Raji (cell line): ENCODE results near the gene KPNA2.

ENCODE experiments used
- POLR2A ChIP-seq: IDR thresholded peaks from 2 replicates; pipeline ENCODE4 v1.6.1; 2011; ENCODE audit warnings: low read depth, low read length, control low read depth; ENCODE audit not compliant: insufficient read depth

Gene KPNA2

GRCh38 chr17:68053231-68054013, 17.9 kb downstream of the KPNA2 start:
- no peak for TF ChIP-seq POLR2A

DNA sequence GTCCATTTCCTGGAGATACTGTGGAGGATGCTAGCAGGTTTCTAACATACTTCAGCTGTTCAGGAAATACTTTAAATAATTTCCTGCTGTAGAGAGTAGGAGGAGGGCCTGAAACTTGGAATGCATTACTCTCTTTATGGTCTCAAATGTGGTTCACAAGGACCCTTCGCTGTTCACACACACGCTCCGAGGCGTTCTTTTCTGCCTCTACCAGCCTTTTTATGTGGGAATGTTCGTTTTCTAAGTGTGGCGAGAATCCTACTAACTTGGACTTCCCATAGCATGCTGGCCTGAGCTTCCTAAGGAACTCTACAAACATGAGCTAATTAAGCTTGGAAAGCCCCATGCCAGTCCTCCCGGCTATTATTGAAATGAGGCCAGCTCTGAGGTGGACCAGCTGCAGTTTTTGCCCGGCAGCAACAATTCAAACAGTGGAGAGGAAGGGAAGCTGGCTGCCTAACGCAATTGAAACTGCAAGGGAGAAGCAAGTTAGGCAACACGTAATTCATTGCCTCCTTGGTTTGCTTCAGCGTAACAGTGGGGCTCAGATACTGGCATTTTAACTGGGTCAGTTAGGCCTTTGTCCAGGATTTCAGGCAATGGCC, 18.9 kb downstream of the KPNA2 start:
- no peak for TF ChIP-seq POLR2A

DNA sequence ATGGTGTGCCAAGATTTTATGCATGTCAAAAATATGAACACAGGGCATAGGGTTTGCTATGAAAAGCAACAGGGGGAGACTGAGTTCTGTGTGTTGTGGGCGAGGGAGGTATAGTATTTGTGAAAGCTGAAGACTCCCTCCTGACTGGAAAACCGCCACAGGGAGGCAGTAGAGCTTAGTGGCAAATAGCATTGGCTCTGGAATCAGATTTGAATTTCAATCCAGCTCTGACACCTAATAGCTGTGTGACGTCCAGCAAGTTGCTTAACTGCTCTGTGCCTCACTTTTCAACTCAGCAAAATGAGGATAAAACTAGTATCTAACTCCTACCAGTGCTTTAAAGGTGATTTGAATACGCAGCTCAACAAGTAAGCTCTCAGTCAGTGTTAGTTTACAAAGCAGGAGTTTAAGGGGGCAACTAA, 22.0 kb downstream of the KPNA2 start:
- TF ChIP-seq POLR2A = no peak

DNA sequence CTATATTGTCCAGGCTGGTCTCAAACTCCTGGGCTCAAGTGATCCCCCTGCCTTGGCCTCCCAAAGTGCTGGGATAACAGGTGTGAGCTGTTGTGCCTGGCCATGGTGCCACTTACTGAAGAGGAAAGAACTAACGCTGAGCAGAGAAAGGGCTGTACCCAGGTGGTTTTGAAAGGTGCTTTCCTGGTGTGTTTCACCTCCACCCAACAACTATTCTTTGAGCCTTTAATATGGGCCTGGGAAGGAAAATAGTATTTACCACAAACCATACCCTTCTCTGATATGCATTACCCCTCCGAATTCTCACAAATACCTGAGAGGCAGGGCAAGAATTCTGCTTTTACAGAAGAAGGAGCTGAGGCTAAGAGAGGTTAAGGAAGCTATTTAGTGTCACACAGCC, 24.8 kb downstream of the KPNA2 start:
- no peak for TF ChIP-seq POLR2A

DNA sequence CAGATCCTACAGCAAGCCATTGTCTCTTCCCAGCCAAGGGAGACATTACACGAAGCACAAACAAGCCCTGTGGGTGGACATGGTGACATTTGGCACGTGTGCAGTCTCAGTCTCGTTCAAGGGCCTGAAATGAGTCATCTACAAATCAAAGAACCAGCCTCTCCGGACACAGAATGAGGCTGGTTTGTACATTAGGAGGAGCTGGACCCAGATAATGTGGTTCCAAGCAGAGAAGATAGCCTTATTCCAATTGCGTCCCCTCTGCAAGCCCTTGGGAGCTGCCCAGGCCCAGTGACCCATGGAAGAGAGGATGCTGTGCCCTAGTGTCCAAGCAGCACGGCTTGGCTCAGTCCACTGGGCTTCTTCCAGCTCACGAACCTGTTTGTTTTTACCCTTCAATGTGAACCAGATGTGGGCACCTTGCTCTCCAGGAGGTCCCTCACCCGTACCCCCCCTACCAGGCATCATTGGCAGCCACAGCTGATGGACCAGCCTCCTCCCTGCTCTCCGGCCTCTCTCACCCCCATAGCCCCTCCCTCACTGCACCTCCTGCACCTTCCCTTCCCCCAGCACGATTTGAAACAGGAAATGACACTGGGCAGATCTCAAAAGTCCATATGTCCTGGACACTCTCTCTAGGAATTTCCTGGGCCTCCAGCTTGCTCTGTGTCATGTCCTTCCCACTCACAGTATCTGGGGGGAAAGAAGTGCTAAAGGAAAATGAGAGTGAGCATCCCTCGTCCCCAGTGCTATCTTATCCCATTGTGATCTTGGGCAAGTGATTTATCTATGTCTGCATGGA, 26.2 kb downstream of the KPNA2 start:
- no peak for TF ChIP-seq POLR2A

DNA sequence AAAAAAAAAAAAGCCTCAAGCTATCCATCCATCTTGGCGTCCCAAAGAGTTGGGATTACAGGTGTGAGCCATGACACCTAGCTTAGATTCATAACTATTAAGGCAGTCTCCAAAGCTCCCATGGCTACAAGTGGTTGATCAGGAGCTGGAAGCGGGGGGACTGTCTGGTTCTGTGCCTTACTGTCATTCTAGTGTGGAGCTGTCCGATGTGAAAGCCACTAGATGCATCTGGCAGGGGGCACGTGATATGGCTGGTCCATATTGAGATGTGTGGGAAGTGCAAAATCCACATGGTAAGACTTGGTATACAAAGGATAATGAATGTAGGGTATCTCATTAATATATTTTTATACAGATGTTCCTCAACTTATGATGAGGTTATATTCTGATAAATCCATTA, 38.7 kb downstream of the KPNA2 start:
- no peak for TF ChIP-seq POLR2A

DNA sequence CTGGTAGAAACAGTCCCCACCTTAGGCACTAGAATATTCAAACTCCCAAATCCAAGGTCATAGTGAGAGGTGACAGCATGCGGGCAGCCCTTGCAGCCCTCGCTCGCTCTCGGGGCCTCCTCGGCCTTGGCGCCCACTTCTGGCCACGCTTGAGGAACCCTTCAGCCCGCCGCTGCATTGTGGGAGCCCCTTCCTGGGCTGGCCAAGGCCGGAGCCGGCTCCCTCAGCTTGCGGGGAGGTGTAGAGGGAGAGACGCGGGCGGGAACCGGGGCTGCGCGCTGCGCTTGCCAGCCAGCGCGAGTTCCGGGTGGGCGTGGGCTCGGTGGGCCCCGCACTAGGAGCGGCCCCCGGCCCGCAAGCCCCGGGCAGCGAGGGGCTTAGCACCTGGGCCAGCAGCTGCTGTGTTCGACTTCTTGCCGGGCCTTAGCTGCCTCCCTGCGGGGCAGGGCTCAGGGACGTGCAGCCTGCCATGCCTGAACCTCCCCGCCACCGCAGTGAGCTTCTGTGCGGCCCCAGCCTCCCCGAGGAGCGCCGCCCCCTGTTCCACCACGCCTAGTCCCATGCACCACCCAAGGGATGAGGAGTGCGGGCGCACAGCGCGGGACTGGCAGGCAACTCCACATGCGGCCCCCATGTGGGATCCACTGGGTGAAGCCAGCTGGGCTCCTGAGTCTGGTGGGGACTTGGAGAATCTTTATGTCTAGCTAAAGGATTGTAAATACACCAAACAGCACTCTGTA, 45.0 kb downstream of the KPNA2 start:
- no peak for TF ChIP-seq POLR2A

DNA sequence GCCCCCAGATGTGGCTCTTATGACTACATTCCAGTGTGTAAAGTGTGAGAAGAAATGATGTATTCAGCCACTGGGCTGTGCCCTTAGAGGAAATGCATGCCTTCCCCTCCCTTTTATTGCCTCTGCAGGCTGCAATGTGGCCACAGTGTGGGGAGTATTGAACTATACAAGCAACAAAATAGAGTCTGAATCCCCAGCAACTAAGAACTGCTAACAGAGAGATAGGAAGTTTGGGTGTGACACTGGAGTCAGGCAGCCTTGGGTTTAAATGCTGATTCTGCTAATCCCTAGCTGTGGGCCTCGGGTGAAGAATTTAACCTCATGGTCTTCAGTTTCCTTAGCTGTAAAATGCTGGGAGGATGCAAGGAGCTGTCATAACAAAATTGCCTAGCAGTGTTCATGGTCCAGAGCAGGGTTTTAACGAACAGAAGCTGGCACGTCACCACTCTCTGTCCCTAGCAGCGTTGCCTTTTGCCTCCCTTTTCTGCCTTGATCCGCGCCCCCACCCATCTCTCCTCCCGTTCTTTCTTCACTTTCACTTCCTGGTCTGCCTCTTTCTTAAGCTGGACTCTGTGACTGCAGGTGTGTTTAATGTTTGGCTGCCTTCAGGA, 50.3 kb downstream of the KPNA2 start:
- TF ChIP-seq POLR2A = peak; percentile 34; the same call in 1 of the 2 replicates

DNA sequence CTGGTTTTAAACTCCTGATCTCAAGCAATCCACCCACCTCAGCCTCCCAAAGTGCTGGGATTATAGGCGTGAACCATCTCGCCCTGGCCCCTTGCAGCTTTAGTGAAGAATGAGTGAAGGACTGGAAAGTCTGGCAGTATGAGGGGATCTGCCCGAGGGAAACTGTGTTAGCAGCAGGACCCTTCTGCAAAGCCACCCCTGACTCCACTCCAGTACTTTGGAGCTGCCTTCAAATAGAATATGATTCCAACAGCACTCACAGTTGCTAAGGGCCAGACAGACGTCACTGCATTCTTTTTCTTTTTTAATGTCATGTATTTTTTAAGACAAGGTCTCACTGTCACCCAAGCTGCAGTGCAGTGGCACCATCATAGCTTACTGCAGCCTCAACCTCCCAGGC, 52.3 kb downstream of the KPNA2 start:
- TF ChIP-seq POLR2A = no peak

- no peak for TF ChIP-seq POLR2A
Measured at GRCh38 chr17:68089881-68090280, 54.3 kb downstream of the KPNA2 start.

DNA sequence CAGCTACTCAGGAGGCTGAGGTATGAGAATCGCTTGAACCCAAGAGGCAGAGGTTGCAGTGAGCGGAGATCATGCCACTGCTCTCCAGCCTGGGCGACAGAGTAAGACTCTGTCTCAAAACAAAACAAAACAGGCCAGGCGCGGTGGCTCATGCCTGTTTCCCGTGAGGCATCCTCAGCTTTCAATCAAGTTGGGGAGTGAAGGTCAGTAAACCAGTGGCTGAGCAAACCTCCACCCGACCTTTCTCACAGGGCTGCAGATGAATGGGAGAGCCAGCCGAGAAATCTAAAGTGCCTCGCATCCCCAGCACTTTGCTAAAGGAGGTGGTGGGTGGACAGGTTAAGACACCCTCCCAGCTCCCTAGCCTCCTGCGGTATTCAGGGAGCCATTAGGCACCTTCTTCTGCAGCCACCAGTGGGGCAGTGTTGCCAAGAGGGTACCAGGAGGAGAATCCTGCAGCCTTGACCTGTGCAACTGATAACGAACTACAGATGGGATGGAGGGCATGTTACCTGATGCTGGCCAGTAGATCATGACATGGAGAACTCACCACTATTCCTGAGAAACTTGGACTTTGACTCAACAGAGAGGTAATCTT, 59.0 kb downstream of the KPNA2 start:
- TF ChIP-seq POLR2A = no peak

DNA sequence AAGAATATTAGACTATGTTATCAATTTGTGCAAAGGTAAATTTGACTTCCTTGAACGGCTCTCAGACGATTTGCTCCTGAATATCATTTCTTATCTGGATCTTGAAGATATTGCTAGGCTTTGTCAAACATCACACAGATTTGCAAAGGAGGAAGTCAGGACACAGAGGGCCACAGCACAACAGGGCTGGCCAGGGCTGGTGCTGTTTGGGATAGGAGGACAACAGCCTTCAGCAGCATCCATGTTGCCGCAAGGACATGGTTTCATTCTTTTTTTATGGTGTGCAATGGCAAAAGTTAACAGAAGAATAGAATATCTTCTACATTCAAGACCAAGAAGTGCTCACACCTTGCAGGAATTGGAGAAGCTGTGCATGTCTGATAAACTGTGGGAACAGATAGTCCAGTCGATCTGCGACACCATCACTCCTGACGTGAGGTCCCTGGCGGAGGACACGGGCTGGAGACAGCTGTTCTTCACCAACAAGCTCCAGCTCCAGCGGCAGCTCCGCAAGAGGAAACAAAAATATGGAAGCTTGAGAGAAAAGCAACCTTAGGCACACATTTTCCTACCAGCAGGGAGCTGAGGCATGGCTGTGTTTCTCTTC, 59.8 kb downstream of the KPNA2 start:
- TF ChIP-seq POLR2A = no peak

DNA sequence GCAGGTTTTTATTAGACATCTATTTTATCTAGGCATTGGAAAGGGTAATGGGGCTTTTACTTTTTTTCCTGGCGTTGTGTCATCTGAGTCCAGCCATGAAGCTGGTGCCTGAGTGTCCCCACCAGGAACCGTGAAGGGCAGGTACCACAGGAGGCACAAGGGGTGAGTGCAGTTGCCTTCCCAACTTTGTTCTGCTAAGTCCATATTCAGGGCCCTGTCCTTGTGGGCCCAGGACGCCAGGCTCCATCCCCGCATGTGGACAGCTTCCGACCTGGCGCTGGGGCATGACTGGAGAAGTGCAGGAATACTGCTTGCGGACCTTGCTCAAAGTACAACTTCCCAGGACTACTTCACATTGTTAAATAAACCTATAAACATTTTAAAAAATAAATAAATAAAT, 60.6 kb downstream of the KPNA2 start:
- TF ChIP-seq POLR2A = no peak
